ENCODE data around the gene CYSRT1. TPM values are rescaled to one million over a fixed set of nuclear protein-coding genes. Genes with fewer than 3 reads are reported as not detected.

The CYSRT1 gene
- total and polyA plus RNA-seq, 2 donors (not counting 3 experiments of a cell fraction or from before 2014, with no cell fraction given) = 0.44 to 1.1 TPM

DNA sequence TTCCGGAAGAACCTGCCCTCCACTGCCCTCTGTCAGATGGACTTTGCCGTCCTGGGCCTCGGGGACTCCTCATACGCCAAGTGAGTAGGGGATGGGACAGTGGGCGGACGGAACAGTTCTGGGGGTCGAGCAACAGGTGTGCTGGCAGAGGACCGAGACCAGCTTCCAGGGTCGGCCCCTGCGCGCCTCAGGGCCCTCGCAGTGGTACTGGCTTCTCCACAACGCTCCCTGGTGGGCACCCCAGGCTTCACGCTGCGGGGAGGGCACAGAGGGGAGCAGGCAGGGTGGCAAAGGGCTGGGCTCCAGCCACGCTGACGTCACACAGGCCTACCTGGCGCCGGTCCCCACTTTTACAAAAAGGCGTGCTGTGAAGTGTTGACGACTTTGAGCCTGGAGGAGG, 12.5 kb upstream of the CYSRT1 start:
- H3K9me1 ChIP-seq (replicated peaks; ENCODE audit: control insufficient read depth, extremely low read depth, insufficient read depth, low read length) = no peaks in the 10 kb centered on the region
- no peak overlapping the region for H3K27ac ChIP-seq (ENCODE audit: insufficient read depth, low read depth, low read length)
- dilution Hi-C loops (cut with MboI; ENCODE audit: extremely low pct_ligation_motif_present, low sequenced_read_pairs) = no loop called here
- ChIA-PET CTCF (interaction anchor here (1.0 to 1.1 kb wide), 2 partner anchors 24 kb away, joined by 3 read pairs; partner anchors contain the start of genes ANAPC2 and SSNA1), POLR2A (no interaction called here)
- TF ChIP-seq POLR2AphosphoS5 (IDR thresholded peaks at IDR 0.05; ENCODE audit: insufficient read depth, low read depth, low read length) (no peak), JUN (IDR thresholded peaks at IDR 0.05; ENCODE audit: borderline replicate concordance, insufficient read depth, insufficient read length, low read depth) (no peak), EZH2 (IDR thresholded peaks at IDR 0.05; ENCODE audit: borderline replicate concordance, low read depth, low read length, severe bottlenecking) (no peak), FOS (IDR thresholded peaks at IDR 0.05; ENCODE audit: borderline replicate concordance, insufficient read depth, low read length) (no peak), POLR2A (IDR thresholded peaks at IDR 0.05; ENCODE audit: low read depth, low read length) (no peak), GATA2 (IDR thresholded peaks at IDR 0.05; ENCODE audit: insufficient read depth, insufficient read length, low read depth, low read length) (no peak), MYC (IDR thresholded peaks at IDR 0.05; ENCODE audit: low read depth, low read length) (no peak)
- TF ChIP-seq, protein P1, sequence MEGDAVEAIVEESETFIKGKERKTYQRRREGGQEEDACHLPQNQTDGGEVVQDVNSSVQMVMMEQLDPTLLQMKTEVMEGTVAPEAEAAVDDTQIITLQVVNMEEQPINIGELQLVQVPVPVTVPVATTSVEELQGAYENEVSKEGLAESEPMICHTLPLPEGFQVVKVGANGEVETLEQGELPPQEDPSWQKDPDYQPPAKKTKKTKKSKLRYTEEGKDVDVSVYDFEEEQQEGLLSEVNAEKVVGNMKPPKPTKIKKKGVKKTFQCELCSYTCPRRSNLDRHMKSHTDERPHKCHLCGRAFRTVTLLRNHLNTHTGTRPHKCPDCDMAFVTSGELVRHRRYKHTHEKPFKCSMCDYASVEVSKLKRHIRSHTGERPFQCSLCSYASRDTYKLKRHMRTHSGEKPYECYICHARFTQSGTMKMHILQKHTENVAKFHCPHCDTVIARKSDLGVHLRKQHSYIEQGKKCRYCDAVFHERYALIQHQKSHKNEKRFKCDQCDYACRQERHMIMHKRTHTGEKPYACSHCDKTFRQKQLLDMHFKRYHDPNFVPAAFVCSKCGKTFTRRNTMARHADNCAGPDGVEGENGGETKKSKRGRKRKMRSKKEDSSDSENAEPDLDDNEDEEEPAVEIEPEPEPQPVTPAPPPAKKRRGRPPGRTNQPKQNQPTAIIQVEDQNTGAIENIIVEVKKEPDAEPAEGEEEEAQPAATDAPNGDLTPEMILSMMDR (IDR thresholded peaks at IDR 0.05; ENCODE audit: extremely low read depth in 1 of 2, insufficient read depth in 1 of 2, low read depth in 1 of 2, low read length in 2 of 2) = no peak
- TF ChIP-seq, protein P2, sequence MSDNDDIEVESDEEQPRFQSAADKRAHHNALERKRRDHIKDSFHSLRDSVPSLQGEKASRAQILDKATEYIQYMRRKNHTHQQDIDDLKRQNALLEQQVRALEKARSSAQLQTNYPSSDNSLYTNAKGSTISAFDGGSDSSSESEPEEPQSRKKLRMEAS (IDR thresholded peaks at IDR 0.05; ENCODE audit: insufficient read depth, insufficient read length) = no peak
- H2AFZ ChIP-seq (ENCODE audit: low read depth, low read length) = no peak overlapping the region
- H3K4me1 ChIP-seq (ENCODE audit: control insufficient read depth, extremely low read depth, insufficient read depth, low read length) = no peaks in the 10 kb centered on the region
- no TSS peak for BruUV-seq (replicated peaks)
- H3K4me2 ChIP-seq (ENCODE audit: insufficient read depth, low read length) = no peak overlapping the region
- H3K9me3 ChIP-seq (replicated peaks; ENCODE audit: control insufficient read depth, insufficient read depth, low read length) = no peaks in the 10 kb centered on the region
- H3K36me3 ChIP-seq (ENCODE audit: control insufficient read depth in 2 of 2, extremely low read depth in 1 of 2, insufficient read depth in 2 of 2, low read length in 2 of 2) = peaks cover 0 to 8% of the 10 kb centered on the region in 2 experiments
- no peak overlapping the region for H3K9ac ChIP-seq (replicated peaks; ENCODE audit: extremely low read depth, insufficient read depth, low read length)
- no peaks in the 10 kb centered on the region for H3K79me2 ChIP-seq (ENCODE audit: control insufficient read depth, insufficient read depth, low read length)
- no peak for DNase-seq (ENCODE audit: low read depth, low spot score)
- no peaks in the 10 kb centered on the region for H4K20me1 ChIP-seq (replicated peaks; ENCODE audit: control insufficient read depth, extremely low read depth, insufficient read depth, low read length)
- intact Hi-C loops (cut with micrococcal nuclease) = no loop called here
- H3K4me3 ChIP-seq (replicated peaks in 1 of 3; ENCODE audit: insufficient read depth in 1 of 3, low read depth in 1 of 3, low read length in 3 of 3) = no peak overlapping the region
- FAIRE-seq = no peak
- H3K27me3 ChIP-seq (ENCODE audit: control insufficient read depth in 2 of 2, insufficient read depth in 2 of 2, low read length in 2 of 2) = no peaks in the 10 kb centered on the region
